HG03196 (cell line): Measurements from ENCODE around the gene TMEFF2.

ENCODE experiments used
- ATAC-seq: cut with Tn5 transposase; IDR thresholded peaks from one replicate; pipeline ENCODE4 v1.9.1; 2021; ENCODE audit not compliant: unreplicated experiment

TMEFF2 gene

GRCh38 chr2:191979221-191979730, 215.5 kb downstream of the TMEFF2 start:
- ATAC-seq, result no peak

DNA sequence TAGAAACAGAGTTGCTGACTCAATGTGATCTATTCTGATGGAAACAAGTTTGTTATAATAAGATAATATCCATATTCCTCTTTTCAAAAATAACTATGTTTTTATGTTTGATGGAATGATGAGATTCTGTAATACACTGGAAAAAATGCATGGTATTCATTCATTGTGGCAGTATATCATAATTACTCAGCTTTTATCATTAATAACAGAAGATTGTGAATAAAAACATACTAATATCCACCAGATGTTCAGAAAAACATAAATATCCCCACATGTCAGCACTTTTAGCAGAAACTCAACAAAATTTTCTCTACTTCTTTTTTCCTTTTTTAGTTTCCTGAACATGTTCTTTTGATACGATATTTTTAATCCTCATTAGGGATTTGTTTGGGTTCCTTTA, 217.0 kb downstream of the TMEFF2 start:
- no peak for ATAC-seq

GRCh38 chr2:191976436-191976835, 218.3 kb downstream of the TMEFF2 start:
- no peak for ATAC-seq

- no peak for ATAC-seq
Measured at GRCh38 chr2:191974676-191975075, 220.1 kb downstream of the TMEFF2 start.

GRCh38 chr2:191970867-191971266, 223.9 kb downstream of the TMEFF2 start:
- no peak for ATAC-seq

GRCh38 chr2:191968120-191968519, 226.6 kb downstream of the TMEFF2 start:
- ATAC-seq, result no peak

DNA sequence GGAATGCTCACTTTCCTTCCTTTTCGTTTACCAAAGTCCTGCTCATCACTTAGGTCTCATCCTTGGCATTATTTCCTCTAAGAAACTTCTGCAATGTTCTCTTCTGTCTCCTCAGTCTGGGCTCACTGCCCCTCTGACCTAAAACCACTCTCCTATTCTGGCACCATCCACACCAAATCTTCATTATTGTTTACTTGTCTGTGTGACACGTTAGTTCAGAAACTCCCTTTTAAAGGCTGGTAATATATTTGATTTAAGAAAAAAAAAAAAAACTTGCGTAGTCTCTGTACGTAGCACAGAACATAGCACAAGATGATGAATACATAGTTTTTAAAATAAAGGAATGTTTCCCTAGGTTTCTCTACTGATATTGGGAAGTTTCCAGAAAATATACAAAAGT, 229.0 kb downstream of the TMEFF2 start:
- no peak for ATAC-seq

- no peak for ATAC-seq
Measured at GRCh38 chr2:191961556-191961955, 233.2 kb downstream of the TMEFF2 start.

GRCh38 chr2:191959209-191959608, 235.5 kb downstream of the TMEFF2 start:
- ATAC-seq, result no peak

DNA sequence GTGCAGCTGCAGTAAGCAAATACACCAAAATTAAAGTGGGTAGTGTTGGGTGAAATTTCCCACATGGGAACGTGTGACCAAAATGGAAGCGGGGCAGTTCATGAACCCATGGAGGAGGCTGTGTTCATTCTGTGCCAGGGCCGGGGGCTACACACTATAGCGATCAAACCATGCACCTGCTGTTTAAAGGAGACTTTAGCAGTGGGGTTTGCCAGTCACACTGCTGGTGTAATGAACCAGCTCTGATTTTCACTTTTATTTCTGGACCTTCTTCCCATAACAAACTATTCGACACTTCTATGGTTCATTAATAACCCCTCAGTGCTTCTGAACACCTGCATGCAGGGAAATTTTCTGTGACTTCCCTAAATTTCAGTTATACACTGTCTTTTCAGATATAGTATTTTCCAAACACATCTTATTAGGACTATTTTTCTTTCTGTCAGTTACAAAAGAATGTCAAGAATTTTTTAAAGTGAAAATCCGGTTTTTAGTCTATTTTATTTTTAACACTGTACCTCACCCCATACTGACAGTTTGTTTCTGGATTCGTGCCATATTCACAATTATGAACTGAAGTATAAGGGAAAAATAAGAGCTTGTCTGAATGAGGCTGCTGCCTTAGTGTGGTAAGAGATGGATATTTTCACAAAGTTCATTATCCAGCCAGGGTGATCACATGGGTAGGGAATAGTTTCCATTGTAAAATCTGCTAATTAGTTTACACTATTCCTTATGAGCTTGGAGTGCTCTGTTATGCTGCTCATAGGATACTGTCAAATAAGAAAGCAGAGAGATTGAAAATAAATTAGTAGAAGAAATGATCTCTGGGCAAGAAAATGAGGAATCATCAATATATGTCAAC, 236.5 kb downstream of the TMEFF2 start:
- no peak for ATAC-seq

- ATAC-seq, result no peak
Measured at GRCh38 chr2:191954451-191954850, 240.3 kb downstream of the TMEFF2 start.

GRCh38 chr2:191952515-191953270, 242.0 kb downstream of the TMEFF2 start:
- ATAC-seq, result no peak

DNA sequence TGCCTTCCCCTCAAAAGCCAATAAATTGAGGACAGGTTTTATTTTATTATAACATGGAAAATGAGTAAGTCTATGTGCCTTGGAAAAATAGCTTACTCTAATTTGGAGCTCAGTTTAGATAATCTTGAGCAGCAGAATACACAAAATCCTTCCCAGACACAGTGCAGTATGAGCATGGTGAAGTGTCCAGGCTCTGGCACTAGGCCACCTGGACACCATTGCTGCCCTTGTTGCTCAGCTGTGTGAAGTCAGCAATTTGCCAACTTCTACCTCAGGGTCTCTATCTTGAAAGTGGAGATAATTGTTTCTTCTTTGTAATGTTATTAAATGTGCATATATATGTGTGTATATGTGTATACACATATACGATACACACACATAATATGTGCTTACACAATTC, 242.9 kb downstream of the TMEFF2 start:
- no peak for ATAC-seq

- ATAC-seq, result no peak
Measured at GRCh38 chr2:191951376-191951775, 243.4 kb downstream of the TMEFF2 start.

- ATAC-seq, result no peak
Measured at GRCh38 chr2:191950132-191950874, 244.4 kb downstream of the TMEFF2 start.

GRCh38 chr2:191947235-191947634, 247.5 kb downstream of the TMEFF2 start:
- ATAC-seq, result no peak

DNA sequence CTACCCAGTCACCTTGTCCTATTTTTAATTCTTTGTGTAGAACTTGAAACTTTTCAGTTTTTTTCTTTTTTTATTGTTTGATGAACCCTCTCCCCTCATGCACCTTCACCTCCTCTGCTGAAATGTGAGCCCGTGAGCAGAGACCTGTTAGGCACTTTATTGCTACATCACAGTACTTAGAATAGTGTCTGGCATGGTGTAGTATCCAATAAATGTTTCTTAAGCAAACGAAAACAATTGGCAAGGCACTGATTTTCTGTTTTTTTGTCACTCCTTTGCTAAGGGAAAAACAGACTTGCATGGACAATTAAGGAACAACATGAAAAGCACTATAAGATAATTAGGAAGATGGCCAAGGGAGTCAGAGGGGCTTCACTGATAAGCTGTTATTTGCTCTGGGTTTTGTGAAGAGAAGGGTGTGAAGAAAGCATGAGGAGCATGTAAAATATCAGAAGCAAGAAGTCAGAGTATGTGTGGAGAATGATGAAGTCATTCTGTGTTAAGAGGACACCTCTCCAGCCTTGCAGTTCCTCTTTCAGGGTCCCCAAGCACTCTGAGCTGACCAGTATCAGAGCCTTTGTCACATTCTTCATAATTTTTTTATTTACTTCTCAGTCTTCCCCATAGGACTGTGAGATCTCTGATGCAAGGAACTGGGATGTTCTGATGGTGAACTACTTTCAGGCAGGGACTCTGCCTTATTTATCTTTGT, 248.1 kb downstream of the TMEFF2 start:
- no peak for ATAC-seq

DNA sequence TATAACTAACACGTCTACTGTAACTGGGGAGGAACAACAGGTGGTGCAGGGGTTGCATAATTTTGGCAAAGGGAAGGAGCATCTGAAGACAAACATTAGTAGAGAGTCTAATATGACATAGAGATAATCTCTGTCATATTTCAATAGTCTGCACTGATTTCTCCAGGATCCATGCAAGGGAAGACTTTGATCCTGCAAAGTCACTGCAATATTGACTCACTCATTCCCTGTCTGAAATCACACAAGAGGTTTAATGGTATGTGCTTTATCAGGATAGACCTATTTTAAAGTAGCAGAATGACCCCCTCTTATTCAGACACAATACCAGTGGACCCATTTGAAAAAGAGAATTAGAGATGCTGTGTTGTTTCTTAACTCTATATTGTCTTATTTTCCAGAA, 249.1 kb downstream of the TMEFF2 start:
- ATAC-seq, result no peak

DNA sequence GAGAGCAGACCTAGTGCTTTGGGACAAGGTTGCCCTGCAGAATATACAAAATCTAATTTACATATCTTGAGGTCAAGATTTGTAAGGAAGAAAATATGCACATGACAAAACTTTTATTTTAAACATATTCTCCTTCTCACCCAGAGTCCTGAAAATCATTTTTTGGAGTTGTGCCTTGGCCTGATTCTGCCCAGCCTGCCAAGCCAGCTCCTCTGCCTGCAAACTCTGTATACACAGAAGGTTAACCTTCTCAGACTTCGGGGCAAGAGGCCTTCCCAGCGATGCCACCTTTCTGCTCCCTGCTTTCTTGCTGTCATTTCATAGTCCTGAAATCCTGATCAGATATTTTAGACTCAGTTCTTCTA, 252.0 kb downstream of the TMEFF2 start:
- no peak for ATAC-seq

- ATAC-seq, result no peak
Measured at GRCh38 chr2:191942090-191942738, 252.5 kb downstream of the TMEFF2 start.
